ENCODE results near the gene CDK6. TPM values are rescaled to one million over a fixed set of nuclear protein-coding genes. Genes with fewer than 3 reads are reported as not detected.

Gene CDK6
- total RNA-seq, 2 experiments from 2014 or later, result 130 to 138 TPM

DNA sequence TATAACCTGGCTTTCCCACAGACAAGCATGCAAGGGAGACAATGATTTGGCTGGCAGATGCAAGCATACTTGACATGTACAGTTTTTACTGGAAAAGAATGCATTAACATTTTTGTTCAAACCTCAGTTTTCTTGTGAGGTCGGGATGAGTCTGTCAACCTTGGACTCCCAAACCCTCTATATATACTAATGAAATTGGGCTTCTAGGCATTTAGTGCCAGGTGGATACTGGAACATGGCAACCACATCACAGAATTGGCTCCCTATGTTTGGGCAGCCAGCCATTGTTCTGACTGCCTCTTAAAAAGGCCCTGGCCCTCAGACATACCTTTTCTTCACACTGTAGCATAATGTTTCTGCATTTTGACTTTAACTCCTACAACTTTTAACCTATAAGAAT is 39.1 kb downstream of the CDK6 start:
- Mint-ChIP-seq H3K36me3 (ENCODE audit: low read depth) (peaks cover 17% of the 10 kb centered on the region), H3K27ac (no peak overlapping the region), H3K9me3 (no peaks in the 10 kb centered on the region), H3K27me3 (no peaks in the 10 kb centered on the region), H3K4me1 (ENCODE audit: low read depth) (peaks cover 35% of the 10 kb centered on the region), H3K4me3 (no peak overlapping the region)
- no peak for TF ChIP-seq CTCF (IDR thresholded peaks at IDR 0.05)
- intact Hi-C loops (cut with micrococcal nuclease), result no loop called here
- POLR2A ChIA-PET, result interaction anchor here (0.9 kb wide), 1 partner anchor 13 kb away, joined by 3 read pairs; no protein-coding TSS in a partner anchor
- DNase-seq, result no peak
- no peak for ATAC-seq
- CTCF ChIA-PET, result no interaction called here

DNA sequence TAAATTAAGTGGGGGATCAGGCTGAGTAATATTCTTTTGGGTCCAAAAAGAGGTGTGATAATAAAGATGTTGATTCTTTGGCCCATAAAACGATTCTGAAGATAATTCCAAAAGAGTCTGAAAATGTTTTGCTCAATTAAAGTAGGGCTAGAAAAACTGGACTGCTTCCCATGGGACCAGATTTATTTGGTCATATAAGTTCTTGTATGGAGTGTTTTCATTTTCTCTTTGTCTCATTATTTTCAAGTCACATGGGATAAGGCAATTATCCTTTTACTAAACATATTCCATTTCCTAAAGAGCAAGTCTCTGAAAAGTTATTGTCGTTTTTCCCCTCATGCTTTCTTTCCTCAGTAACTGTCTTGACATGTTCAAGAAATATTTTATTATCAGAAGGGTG is 41.5 kb downstream of the CDK6 start:
- intact Hi-C loops (cut with micrococcal nuclease), result no loop called here
- peaks cover 46% of the 10 kb centered on the region for H3K4me1 Mint-ChIP-seq (ENCODE audit: low read depth)
- no peak for TF ChIP-seq CTCF (IDR thresholded peaks at IDR 0.05)
- CTCF ChIA-PET, result no interaction called here
- DNase-seq, result no peak
- H3K36me3 Mint-ChIP-seq (ENCODE audit: low read depth), result peaks cover 35% of the 10 kb centered on the region
- no peak for ATAC-seq
- no peaks in the 10 kb centered on the region for H3K27me3 Mint-ChIP-seq
- H3K4me3 Mint-ChIP-seq, result no peak overlapping the region
- H3K27ac Mint-ChIP-seq, result no peak overlapping the region
- POLR2A ChIA-PET, result interaction anchor here (1.1 kb wide), 1 partner anchor 9 kb away, joined by 3 read pairs; no protein-coding TSS in a partner anchor
- peaks cover 8% of the 10 kb centered on the region for H3K9me3 Mint-ChIP-seq

- peaks cover 37% of the 10 kb centered on the region for H3K36me3 Mint-ChIP-seq (ENCODE audit: low read depth)
Measured at GRCh38 chr7:92794391-92794790, 42.0 kb downstream of the CDK6 start.

DNA sequence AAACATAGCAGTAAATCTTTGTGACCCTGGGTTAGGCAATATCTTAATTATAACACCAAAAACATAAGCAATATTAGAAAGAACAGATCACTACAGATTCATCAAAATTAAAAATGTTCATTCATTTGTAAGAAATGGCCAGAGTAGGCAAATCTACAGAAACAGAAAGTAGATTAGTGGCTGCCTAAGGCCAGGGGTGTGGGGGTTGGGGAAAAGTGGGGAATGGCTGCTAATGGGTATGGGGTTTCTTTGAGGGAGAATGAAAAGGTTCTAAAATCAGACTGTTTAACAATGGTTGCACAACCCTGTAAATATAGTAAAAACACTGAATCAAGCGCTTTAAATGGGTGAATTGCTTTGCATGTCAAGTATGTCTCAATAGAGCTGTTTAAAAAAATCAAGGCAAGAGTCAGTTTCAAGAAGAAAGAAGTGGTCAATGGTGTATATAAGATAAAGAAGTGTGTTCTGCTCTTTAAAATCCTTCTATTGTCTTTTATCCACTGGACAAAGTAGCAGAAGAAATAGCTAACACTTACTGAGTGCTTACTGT is 42.6 kb downstream of the CDK6 start:
- DNase-seq, result no peak
- no peak for ATAC-seq
- peaks cover 47% of the 10 kb centered on the region for H3K4me1 Mint-ChIP-seq (ENCODE audit: low read depth)
- H3K36me3 Mint-ChIP-seq (ENCODE audit: low read depth), result peaks cover 40% of the 10 kb centered on the region
- H3K4me3 Mint-ChIP-seq, result no peak overlapping the region
- ChIA-PET CTCF (interaction anchor here (1.2 to 2.3 kb wide), 2 partner anchors 21 to 173 kb away, joined by 4 to 7 read pairs; no protein-coding TSS in a partner anchor), POLR2A (interaction anchor here (0.6 to 1.1 kb wide), 2 partner anchors 11 to 18 kb away, joined by 3 read pairs; no protein-coding TSS in a partner anchor)
- H3K27ac Mint-ChIP-seq, result no peak overlapping the region
- H3K9me3 Mint-ChIP-seq, result peaks cover 14% of the 10 kb centered on the region
- intact Hi-C loops (cut with micrococcal nuclease), result no loop called here
- no peaks in the 10 kb centered on the region for H3K27me3 Mint-ChIP-seq
- no peak for TF ChIP-seq CTCF (IDR thresholded peaks at IDR 0.05)

More at GRCh38 chr7:92794391-92794790, 42.0 kb downstream of the CDK6 start:
- TF ChIP-seq CTCF (IDR thresholded peaks at IDR 0.05), result no peak
- DNase-seq, result no peak
- Mint-ChIP-seq H3K27me3 (no peaks in the 10 kb centered on the region), H3K9me3 (peaks cover 9% of the 10 kb centered on the region), H3K4me1 (ENCODE audit: low read depth) (peaks cover 47% of the 10 kb centered on the region), H3K4me3 (no peak overlapping the region), H3K27ac (no peak overlapping the region)
- CTCF ChIA-PET, result interaction anchor here (2.3 kb wide), 1 partner anchor 173 kb away, joined by 7 read pairs; no protein-coding TSS in a partner anchor
- POLR2A ChIA-PET, result interaction anchor here (0.6 to 1.1 kb wide), 2 partner anchors 10 to 17 kb away, joined by 3 read pairs; no protein-coding TSS in a partner anchor
- intact Hi-C loops (cut with micrococcal nuclease), result no loop called here
- no peak for ATAC-seq

- no peak overlapping the region for H3K27ac Mint-ChIP-seq
- peaks cover 54% of the 10 kb centered on the region for H3K4me1 Mint-ChIP-seq (ENCODE audit: low read depth)
- peaks cover 18% of the 10 kb centered on the region for H3K9me3 Mint-ChIP-seq
- H3K36me3 Mint-ChIP-seq (ENCODE audit: low read depth), result peaks cover 44% of the 10 kb centered on the region
- no peaks in the 10 kb centered on the region for H3K27me3 Mint-ChIP-seq
- TF ChIP-seq CTCF (IDR thresholded peaks at IDR 0.05), result no peak
- DNase-seq (no peak), ATAC-seq (no peak)
- ChIA-PET CTCF (no interaction called here), POLR2A (interaction anchor here (1.0 kb wide), 1 partner anchor 42 kb away, joined by 3 read pairs; no protein-coding TSS in a partner anchor)
- intact Hi-C loops (cut with micrococcal nuclease), result no loop called here
- H3K4me3 Mint-ChIP-seq, result no peak overlapping the region
Measured at GRCh38 chr7:92790992-92791391, 45.4 kb downstream of the CDK6 start.

All from activated CD8-positive, alpha-beta T cell treated with anti-CD3 and anti-CD28 coated beads for 36 hours (primary cell).